HS-5 (cell line): ENCODE data around the gene ZDHHC24.
A peak's percentile ranks its signal among the peaks of the same experiment; 100 is the strongest.
"Not testable (repeated sequence)": the region's sequence is repeated elsewhere in the genome, so short reads cannot be mapped to it uniquely, and the experiment has no call there.

Experiments
- DNase-seq: peaks from one replicate; pipeline ENCODE4 v3.0.0-alpha.2; 2012; ENCODE audit warnings: low read depth

Gene ZDHHC24, protein sequence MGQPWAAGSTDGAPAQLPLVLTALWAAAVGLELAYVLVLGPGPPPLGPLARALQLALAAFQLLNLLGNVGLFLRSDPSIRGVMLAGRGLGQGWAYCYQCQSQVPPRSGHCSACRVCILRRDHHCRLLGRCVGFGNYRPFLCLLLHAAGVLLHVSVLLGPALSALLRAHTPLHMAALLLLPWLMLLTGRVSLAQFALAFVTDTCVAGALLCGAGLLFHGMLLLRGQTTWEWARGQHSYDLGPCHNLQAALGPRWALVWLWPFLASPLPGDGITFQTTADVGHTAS

DNA sequence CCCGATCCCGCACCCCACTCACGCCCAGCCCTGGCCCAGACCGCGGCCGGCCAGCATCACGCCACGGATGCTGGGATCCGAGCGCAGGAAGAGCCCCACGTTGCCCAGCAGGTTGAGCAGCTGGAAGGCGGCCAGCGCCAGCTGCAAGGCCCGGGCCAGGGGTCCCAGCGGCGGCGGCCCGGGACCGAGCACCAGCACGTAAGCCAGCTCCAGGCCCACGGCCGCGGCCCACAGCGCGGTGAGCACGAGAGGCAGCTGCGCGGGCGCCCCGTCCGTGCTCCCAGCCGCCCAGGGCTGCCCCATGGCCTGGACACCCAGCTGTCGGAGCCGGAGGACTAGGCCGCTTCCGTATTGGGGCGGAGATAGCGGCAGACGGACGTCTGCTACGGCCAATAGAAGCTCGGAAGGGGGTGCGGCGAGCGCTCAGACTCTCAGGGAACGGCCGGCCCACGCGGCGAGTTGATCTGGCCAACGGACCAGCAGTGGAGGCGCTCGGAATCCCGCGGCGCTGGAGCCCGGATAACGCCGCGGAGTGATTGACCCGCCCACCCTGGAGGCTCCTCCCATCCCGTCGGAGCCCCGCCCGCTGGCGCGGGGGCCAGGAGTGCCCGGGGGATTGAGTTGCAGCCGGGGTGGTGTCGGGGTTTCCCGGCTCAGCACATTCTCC lies at the start of gene ZDHHC24:
Gene ZDHHC24 (minus strand): TSS at position 348 of the 667 bp plus-strand sequence. CDS start 45 bp downstream, at position 303.
- DNase-seq = peak; percentile 86

DNA sequence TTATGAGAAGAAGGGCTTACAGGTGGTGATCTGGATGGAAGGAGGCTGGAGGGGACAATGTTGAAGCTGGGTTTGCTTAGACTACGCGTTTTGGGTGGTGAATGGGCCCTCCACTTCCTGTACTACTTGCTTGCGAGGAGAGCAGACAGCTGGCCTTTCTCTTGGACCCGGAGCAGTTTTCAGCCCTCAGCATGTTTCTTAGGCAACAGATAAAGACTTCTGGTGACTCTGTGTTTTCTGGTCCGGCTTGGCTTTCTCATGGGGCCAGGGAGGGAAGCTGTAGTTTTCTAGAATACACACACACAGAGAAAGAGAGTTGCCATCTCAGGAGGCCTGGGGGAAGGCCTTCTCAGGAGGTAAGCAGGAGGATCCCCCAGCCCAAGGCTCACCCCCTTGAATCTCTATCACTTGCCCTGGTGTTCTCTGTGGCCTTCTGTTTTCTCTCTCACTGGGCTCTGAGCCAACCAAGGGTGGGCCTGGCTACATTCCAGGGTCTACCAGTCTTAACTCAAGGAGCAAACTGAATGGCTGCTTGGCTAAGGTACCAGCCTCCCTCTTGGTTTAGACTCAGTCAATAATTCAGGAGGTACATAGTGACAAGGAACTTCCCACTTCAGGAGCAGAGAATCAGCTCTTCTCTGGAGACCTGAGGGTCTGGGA lies 49.5 kb upstream of the ZDHHC24 start:
- DNase-seq = no peak

DNA sequence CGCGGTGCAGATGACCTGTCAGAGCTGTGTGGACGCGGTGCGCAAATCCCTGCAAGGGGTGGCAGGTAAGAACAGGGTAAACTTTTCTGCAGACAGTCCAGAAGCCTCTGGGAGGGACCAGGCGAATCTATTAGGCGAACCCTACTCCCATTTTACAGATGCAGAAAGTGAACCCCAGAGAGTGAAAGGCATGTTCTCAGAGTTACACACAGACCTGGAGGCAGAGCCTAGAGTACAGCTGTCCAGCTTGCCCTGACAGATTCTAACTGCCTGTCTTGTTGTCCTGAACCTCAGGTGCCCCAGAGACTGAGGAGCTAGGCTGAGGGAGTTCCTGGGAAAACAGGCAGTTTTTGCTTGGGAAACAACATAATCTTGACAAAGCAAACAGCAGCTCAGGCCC lies 47.8 kb upstream of the ZDHHC24 start:
- no peak for DNase-seq

DNA sequence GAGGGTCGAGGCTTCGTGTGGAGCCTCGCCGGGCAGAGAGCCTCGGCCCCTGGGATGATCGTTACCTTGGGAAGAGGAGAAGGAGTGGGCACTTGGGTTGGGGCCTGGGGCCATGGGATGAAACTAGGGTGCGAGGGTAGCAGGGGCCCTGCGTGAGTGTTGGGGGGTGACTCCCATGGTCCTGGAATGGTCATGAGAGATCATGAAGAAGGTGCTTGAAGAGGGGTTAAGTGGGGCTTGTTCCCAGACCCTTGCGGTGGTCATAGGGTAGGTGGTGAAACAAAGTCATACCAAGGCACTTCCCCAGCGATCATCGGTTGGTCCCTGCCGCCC lies 47.4 kb upstream of the ZDHHC24 start:
- no peak for DNase-seq

DNA sequence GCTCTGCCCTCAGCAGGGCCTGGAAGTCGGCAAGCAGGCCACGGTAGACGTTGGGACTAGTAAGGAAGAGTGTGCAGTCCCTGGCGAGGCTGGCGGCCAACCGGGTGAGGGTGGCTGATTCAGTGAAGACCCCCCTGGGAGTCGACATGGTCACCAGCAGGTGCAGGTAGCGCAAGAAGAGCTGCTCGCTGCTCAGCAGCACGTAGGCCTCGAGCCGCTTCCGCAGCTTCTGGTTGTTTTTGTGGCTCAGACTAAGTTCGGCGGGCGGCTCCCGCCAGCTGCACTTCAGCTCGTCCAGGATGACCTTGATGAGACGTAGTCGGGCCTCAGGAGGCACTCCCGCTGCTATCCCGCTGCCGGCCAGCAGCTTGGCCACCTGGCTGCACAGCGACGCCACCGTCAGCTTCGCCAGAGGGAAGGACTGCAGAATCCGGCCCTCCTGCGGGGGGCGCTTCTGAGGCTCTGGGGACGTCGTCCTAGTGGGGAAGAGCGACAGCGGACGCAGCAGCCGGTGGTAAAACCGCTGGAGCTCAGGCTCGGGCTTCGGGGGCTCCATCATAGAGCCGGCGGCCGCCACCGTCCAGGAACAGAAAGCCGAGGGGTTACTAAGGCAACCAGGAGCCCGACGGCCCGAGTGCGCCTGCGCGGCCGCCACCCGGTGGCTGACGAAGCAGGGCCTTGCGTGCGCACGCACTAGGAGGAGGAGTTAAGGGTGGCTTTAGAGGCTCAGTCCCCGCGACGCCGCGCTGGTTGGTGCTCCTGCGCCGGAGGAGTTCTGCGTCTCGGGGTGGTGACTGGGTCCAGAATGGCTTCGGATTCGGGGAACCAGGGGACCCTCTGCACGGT lies 46.8 kb upstream of the ZDHHC24 start, which contains the start of the genes CCDC87 and CCS:
Gene CCDC87 (minus strand): TSS at position 607 of the 846 bp plus-strand sequence. CDS start 48 bp downstream, at position 559.
Gene CCS (plus strand): TSS at position 729 of the 846 bp plus-strand sequence. CDS start 77 bp downstream, at position 806.
- peak; percentile 67 for DNase-seq

DNA sequence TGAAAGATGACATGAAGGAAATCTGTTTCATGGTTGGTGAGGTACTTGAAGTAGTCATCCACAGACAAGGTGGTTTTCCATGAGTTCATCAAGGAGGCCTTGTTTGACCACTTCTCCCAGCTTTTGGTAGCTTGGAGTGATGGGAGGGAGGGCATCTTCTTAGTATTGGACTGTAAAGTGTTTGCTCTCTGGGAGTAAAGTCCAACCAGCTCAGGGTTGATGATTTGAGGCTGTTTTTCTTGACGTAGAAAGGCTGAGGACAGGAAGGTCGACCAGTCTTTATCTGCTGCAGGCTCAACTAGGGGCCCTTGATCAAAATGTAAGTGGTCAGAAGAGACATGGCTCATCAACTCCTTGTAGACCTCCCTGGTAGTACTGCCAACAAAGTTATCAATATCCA lies 45.3 kb upstream of the ZDHHC24 start:
- no peak for DNase-seq

DNA sequence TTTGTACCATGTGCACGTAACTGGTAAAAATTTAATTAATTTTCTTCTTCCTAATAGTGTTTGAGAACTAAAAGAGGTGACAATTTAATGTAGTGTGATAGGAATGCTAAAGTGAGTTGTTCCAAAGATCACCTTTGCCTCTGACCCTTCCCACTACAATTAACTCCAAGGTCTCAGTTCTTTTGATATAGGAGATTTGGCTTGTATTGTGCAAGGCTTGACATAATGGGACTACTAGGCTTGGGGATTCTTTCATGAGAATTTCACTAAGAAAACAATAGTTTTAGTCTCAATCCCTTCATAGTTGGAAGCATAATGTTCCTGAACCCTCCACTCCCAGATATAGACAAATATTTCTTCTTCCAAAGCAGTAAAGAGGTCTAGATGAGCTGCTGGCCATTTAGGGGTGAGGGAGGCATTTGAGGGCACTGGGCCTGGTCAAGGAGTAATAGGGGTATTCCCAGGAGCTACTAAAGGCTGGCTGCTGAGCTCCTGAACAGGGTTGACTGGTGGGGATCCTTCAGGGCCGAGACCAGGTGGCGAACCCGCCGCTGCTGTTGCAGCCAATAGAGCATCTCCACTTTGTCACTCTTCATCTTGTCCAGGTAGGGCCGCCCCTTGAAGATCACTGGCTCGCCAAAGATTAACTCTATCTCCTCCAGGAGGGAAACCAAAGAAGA lies 44.3 kb upstream of the ZDHHC24 start:
- no peak for DNase-seq

DNA sequence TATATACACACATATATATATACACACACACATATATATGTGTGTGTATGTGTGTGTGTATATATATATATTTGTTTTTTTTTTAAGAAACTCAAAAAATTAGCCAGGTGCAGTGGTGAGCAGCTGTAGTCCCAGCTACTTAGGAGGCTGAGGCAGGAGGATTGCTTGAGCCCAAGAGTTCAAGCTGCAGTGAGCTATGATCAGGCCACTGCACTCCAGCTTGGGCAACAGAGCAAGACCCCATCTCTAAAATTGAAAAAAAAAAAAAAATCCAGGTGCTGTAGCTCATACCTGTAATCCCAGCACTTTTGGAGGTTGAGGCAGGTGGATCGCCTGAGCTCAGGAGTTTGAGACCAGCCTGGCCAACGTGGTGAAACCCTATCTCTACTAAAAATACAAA lies 43.5 kb upstream of the ZDHHC24 start:
- not testable (repeated sequence) for DNase-seq

DNA sequence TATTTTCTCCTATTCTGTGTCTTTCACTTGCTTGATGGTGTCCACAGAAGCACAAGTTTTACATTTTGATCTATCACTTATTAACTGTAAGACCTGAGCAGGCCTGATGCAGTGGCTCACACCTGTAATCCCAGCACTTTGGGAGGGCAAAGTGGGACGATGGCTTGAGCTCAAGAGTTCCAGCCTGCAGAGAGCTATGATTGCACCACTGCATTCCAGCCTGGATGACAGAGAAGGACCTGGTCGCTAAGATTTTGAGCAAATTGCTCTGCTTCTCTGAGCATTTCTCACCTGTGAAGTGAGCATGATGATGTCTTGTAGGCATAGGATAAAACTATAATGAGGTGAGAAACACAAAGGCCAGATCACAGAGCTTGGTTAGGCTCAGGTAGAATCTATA lies 40.3 kb upstream of the ZDHHC24 start:
- no peak for DNase-seq

DNA sequence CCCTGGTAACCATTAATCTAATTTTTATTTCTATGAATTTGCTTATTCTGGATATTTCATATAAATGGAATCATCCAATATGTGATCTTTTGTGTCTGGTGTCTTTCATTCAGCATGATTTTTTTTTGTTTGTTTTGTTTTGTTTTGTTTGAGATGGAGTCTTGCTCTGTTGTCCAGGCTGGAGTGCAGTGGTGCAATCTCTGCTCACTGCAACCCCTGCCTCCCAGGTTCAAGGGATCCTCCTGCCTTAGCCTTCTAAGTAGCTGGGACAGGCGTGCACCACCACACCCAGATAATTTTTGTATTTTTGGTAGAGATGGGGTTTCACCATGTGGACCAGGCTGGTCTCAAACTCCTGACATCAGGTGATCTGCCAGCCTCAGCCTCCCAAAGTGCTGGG lies 39.6 kb upstream of the ZDHHC24 start:
- not testable (repeated sequence) for DNase-seq

DNA sequence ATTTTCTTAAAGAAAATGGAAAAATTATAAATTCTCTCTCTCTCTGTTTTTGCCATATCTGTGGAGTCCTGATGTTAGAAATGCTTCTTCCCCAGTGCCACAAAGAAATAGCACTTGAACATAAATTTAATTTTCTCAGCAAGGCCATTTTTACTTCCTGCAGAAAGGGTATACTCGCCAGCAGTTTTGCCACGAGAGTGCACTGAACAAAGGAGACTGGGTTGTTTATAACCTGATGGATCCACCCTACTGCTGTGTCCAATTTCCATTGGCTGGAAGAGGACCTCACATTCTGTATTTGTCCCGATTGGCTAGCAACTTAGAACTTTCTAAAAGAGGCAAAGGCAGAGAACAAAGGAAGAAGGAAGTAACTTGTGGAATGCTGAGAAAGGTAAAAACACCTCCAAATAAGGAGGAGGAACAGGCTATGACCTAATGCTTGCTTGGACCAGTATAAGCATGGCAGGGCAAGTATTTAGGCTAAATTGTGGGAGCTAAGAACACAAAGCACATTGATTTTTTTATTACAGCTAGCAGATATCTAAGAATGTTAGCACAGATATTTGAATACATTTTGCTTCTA lies 36.8 kb upstream of the ZDHHC24 start:
- DNase-seq = not testable (repeated sequence)

DNA sequence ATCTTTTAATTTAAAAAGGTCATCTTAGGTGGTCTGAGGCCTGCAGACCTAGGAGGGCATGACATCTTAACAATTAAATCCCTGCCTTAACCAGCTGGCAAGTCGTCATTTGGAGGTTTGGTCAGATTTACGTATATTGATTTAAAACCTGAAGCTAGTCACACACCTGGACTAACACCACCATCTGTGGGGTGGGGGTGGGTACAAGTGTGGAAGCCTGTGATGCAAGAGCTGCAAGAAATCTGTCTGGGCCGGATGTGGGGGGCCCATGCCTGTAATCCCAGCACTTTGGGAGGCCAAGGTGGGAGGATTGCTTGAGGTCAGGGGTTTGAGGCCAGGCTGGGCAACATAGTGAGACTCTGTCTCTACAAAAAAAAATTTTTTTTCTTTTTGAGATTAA lies 35.4 kb upstream of the ZDHHC24 start:
- DNase-seq = no peak

DNA sequence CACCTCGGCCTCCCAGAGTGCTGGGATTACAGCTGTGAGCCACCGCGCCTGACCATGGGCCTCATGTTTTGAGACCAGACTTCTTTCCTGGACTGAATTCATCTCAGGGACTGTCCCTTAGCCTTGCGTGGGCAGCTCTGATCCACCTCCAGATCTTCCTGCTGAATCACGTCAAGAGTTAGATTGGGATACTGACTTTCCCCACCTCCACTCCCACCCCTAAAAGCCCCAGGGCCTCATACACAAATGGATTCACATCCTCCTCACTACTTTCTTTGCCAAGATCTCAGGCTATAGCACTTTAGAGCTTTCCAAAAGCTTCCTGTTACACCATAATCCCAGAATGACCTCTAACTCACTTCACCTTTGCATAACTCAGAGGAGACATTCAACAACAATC lies 35.0 kb upstream of the ZDHHC24 start:
- DNase-seq = no peak

DNA sequence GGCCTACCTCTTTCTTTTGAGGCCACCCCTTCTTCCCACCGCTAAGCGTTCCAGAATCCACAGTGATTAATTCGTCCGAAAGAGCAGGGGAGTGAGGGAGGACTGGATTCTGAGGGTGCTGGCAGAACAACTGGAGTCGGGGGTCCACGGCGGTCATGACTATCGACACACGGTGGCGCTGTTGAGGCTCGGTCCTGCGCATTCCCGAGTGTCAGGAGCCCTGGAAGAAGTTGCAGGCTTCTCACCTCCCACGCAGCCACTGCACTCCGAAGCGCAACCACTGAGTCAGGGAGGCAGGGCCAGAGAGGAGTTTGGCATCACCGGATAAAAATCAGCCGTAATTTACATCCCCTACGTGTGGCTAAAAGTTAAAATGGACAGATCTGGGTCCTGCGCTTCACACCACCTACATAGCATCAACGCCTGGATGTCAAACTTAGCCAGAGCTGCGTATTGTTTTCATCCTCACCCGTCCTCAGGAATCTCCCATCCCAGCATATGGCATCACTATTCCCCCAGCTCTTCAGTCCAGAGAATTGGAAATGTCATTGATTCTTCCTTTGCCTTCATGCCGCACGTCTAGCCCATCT lies 33.3 kb upstream of the ZDHHC24 start:
- DNase-seq = no peak

DNA sequence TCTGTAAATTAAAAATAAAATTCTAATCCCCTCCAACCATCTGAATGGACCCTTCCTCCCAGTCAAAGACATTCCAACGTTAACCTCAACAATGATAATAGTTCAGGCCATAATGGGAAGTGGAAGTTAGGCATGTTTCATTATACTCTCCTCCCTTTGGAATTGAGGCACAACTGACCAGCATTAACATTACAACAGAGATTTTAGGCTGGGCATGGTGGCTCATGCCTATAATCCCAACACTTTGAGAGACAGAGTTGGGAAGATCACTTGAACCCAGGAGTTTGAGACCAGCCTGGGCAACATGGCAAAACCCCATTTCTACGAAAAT lies 25.0 kb upstream of the ZDHHC24 start:
- DNase-seq = no peak

DNA sequence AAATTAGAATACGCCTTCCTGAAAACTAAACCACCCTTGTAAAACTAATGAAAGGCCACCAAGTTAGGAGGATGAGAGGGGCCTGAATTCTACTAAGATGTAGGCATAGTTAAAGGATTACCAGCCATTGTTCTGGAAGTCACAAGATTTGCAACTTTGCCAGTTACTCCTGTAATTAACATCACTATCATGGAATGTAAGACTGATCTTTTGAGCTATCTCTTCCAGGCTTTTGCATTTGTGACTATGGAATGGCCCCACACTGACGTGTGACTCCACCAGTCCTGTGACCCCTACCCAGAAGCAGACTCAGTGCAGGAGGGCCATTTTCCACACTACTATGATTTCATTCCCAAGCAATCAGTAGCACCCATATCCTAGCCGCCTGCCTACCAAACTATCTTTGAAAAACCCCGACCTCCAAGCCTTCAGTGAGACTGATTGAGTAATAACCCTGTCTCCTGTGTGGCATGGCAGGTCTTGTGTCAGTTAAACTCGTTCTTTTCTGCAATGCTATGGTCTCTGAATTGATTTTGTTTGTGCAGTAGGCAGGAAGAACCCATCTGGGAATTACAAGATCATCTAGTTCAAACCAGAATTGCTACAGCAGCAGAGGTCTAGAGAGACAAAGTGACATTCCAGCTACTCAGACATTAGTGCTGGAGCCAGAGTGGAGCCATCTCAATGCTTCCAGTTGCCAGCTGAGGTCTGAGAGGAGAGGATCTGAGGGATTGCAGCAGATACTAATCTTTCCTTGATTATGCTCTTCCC lies 24.4 kb upstream of the ZDHHC24 start:
- DNase-seq = no peak

DNA sequence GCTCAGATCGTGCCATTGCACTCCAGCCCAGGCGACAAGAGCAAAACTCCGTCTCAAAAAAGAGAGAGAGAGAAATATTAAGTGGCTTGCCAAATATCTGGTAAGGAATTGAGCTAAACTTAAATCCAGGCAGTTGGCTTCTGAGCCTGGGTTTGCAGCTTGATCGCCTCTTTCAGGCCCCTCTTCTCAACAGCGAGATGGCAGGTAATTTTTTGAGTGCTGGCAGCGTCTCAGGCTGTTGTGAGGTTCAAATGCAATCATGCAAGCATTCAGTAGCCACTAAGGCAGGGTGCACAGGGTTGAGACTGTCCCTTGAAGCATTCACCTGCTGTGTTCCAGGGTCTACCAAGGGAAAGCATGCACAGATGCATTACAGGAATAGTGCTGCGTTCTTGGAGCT lies 23.2 kb upstream of the ZDHHC24 start:
- no peak for DNase-seq

DNA sequence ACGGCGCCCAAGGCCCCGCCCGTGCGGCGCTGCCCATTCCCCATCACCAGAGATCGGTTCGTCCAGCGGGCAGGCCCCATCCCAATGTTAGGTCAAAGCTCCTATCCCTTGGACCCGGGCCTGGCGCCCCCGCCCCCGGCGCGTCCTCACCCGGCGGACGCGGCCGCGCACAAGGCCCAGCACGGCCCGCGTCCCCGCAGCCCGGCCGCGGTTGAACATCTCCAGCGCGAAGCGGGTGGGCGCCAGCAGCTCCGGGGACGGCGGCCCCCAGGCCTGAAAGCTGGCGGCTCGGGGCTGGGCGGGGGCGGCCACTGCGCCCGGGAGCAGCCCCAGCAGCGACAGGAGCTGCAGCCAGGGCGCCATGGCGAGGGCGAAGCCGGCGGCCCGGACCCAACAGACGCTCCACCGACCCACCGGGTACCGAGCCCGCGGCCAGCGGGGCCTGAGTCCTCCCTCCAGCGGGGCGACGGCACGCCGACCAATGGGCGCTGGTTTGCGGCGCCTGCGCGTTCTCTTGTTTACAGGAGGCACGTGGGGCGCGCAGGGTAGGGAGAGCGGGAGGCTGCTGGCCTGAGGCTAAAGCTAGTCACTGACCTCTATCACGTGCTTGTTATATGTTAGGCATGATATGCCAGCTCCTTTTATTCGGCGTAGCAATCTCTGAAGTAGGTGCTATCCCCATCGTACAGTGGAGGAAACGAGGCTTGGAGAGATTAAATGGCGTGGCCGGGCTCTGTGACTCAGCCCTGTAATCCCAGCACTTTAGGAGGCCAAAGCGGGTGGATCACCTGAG lies 22.5 kb upstream of the ZDHHC24 start, which contains the start of gene CTSF:
Gene CTSF (minus strand): TSS at position 483 of the 793 bp plus-strand sequence. CDS start 120 bp downstream, at position 363.
- peak; percentile 36 for DNase-seq

DNA sequence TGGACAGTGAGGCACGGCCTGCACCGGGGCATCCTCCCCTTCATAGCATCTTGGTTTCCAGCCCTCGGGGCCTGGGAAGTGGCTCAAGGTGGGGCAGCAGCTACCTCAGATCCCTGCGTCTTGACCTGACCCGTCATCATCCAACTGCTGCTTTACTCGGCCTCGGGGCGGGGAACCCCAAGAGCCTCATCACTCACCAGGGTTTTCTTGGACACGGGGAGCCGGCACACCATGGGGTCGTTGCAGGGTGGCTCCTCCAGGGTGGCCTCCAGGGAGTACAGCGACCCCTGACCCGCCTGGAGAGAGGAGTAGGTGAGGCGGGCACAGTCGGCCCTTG lies 21.9 kb upstream of the ZDHHC24 start:
- no peak for DNase-seq
